HG02610 (cell line): ENCODE results near the gene AMIGO1.
"Not testable (repeated sequence)": the region's sequence is repeated elsewhere in the genome, so short reads cannot be mapped to it uniquely, and the experiment has no call there.

Experiments
- ATAC-seq: cut with Tn5 transposase; IDR thresholded peaks from one replicate; pipeline ENCODE4 v1.9.1; 2021; ENCODE audit warnings: mild to moderate bottlenecking, moderate library complexity; ENCODE audit not compliant: unreplicated experiment

Gene AMIGO1

DNA sequence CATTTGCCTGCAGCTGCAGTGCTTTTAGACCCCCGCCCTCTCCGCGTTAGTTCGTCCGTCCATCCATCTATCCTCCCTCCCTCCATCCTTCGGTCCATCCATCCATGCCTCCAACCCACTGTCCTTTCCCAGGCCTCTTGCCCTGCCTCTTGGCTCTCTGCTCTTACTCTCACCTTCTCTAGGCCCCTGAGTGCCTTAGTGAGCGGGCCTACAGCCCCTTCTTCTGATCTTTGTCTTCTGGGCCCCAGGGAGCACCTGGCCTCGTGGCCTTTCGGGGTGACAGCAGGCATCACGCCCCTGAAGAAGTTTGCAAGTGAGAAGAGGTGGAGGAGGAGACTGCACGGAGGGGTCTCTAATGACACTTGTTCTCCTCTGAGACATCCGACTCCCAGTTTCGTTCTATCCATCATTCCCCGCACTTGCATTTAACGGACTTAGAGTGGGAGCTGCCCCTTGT is 25.0 kb downstream of the AMIGO1 start:
- ATAC-seq, result no peak

DNA sequence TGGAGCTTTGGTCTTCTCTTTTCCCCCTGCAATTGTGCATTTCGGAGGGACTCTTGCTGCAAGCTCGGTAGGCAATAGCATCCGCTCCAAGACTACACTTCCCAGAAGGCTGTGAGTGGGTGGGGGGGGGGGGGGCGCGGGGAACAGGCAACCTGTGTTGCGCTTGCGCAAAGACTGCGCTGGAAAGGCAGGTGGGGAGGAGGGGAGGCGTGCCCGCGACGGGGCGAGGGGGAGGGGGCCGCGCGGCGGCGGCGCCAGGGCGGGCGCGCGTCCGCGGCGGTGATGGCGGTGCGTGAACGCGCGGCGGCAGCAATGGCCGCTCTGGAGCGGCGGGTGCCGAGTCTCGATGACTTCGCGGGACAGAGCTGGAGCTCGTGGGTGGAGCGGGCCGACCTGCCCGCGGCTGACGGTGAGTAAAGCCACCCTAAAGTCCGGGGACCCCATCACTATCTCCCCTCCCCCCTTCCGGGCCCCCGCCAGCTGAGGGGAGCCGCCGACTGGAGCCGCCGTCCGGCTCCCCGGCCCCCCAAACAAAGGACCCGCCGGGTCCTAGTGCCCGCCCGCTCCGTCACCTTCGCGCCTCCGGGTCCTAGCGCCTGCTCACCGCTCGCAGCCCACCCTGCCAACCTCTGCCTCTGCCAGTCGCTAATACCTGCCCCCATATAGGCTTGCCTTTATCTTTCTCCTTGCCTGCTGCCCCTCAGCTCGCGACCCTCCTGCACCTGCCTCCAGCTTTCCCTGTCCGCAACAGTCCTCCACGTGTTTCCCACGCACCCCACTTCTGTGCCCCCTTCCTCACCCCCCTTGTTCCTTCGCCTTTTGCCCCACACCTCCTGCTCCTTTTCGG is 25.6 kb downstream of the AMIGO1 start, which contains the start of gene ATXN7L2:
Gene ATXN7L2, plus strand, starts transcription at position 234 of the 847 bp plus-strand sequence. Its CDS starts 49 bp downstream, at position 283.
- ATAC-seq, result peak; percentile 80

DNA sequence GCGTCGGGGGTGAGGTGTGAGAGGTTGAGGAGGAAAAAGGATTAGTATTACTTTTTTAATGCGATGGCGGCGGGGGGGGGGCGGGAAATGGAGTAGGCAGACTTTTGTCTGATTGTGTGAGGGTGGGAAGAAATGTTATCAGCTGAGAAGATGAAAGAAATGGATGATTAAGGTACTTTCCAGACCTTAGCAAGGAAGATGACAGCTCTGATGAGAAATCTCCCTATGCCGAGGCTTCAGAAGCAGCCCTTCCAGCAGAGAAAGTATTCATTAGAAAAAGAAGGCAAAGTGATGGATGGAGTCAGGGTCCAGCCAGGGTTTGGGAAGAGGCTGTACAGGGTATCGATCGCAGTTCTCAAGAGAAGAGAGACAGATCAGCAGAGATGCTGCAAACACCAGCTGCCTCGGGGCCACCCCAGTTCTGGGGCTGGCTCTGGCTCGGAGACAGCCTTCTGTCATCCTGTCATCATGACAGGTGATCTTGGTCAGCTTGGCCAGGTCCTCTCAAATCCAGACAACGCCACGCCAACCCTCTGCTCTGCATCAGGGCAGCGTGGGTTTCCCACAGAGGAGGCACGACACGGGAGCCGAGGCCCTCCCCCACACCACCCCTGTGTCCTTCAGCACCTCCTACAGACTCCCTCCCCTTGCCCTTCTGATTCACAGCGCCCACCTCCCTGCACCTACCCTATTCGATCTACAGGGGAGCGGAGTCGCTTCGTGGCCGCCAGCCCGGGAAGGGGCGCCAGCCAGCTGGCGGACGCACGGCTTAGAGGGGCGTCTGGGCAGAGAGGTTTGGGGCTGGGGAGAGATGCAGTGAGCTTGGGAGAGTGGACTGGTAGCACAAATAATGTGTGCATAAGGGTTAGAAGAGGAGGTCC is 26.5 kb downstream of the AMIGO1 start:
- ATAC-seq, result peak; percentile 8

DNA sequence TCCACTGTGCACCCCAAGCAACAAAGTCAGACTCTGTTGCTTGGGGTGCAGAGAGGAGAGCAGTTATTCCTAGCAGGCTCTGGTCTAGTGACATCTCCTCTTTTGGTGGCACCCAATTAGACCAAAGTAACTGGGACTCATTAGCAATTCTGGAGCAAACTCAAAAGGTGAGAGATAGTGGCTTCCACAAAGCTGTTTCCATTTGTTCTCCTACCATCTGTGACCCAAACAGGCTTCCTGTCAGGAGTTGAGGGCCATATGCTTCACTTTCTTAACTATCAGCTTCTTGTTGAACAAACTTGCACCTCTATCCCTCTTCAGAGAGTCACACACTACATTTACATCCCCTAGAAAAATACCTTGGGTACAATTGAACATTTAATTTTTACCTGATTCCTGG is 27.3 kb downstream of the AMIGO1 start:
- ATAC-seq, result no peak

DNA sequence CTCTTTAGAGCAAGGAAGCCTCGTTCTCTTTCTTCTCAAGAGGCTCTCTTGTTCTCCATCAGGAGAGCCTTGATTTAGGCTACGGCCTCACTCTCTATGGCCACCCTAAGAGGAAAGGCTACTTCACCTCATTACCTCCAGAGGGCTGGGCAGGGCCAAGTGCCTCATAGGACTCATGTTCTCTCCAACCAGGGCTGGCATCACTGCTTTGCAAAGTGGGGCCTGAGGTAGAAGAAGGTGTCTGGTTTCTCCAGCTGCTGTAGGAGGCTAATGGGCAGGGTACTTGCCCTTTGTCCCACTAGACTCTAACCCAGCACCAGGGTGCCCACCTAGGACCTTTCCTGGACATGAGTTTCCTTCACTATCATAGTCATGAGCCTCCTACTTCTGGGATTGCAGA is 27.9 kb downstream of the AMIGO1 start:
- ATAC-seq, result no peak

DNA sequence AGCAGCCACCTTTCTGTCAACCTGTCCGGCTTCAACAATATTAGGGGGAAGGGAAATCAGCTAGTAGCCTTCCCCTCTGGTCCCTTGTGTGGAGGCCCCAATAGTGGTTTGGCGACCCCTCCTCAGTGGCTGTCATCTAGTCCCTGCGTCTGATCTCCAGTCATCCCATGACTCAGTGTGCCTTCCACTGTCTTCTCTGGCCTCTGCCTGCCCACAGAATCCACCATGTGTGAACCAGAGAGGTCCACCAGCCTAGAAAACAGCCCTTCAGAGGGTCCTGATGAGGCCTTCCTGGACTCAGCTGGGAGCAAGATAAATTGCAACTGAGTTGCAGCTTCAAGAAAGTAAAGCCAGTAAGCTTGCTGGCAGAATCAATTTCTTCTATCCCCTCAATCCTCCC is 29.6 kb downstream of the AMIGO1 start:
- no peak for ATAC-seq

DNA sequence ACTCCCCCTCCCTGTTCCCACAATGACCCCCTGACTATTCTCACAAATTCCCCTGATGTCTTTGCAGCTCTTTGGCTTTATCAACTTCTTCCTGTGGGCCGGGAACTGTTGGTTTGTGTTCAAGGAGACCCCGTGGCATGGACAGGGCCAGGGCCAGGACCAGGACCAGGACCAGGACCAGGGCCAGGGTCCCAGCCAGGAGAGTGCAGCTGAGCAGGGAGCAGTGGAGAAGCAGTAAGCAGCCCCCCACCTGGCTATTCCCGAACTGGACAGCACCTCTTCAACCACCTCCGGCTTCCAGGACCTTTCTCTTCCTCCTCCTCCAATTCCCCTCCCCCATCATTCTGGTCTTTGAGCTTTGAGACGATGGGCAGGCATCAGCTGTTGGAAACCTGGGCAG is 30.2 kb downstream of the AMIGO1 start:
- no peak for ATAC-seq

DNA sequence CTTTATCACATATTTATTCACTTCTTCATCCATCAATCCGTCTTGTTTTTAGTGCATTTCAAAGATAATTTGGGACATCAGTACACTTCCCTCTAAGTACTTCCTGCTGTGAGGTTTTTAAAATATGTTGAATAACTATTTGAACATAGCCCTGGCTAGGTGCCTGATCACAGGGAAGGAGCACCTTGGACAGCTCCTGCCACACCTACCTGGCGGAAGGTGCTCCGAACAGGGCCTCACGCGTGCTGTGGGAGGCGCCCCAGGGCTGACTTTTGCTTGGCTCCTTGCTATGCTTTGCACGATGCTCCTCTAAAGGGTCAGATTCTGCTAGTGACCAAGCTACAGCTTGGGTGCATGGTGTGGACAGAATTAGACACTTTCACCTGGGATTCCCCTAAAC is 30.7 kb downstream of the AMIGO1 start:
- ATAC-seq, result no peak

DNA sequence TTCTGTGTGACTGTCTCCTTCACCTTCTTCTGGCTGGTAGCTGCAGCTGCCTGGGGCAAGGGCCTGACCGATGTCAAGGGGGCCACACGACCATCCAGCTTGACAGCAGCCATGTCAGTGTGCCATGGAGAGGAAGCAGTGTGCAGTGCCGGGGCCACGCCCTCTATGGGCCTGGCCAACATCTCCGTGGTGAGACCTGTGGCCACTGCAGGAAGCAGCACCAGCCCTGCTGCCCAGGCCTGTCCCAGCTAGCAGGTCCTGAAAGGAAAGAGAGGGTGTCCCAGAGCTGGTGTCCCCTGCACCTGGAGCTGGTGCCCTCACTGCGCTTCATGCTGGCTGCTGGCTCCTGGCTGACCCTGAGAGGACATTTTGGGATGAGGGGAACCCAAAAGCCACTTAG is 31.7 kb downstream of the AMIGO1 start:
- no peak for ATAC-seq

DNA sequence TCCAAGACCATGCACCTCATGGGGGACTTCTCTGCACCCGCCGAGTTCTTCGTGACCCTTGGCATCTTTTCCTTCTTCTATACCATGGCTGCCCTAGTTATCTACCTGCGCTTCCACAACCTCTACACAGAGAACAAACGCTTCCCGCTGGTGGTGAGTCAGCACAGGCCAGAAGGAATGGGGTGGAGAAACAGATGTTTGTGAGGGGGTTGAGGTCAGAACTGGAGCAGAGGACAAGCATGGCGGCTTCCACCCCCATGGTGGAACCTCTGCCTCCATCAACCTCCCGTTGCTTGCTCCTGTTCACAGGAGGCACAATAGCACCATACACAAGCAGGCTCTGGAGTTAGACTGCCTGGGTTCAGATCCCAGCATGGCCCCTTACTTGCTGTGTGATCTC is 32.7 kb downstream of the AMIGO1 start:
- ATAC-seq, result no peak

DNA sequence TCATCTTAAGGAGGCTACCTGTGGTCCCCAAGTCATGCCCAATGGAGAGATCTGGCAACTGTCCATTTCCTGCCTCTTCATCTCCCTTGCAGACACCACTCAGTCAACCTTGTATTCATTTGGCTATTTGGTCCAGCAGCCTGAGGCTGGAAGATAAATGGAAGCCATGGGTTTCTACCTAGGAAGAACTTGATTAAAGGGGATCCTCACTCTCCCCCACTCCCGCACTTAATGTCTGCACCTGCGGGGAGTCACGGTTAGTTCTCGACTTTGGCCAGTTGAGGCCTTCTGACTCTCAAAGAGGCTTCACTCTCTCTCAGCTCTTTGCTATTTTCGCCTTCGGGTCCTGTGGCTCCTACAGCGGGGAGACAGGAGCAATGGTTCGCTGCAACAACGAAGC is 34.3 kb downstream of the AMIGO1 start:
- no peak for ATAC-seq

DNA sequence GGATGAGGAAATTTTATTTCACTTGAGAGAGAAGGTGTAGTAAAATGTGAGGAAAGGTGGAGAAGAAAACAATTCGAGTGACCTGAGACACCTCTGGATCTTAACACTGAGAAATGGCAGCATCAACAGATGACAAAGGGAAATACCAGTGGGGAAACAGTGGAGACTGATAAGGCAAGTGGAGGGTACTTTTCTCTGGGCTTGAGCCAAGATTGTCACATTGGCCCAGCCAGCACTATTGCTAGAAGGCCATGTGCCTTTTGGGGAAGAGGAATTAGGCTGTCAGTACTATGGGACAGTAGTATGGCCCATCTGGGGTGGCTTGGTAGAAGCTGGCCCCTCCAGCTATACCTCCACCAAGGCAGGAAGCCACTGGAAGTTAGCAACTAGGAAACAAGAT is 34.8 kb downstream of the AMIGO1 start:
- ATAC-seq, result no peak

DNA sequence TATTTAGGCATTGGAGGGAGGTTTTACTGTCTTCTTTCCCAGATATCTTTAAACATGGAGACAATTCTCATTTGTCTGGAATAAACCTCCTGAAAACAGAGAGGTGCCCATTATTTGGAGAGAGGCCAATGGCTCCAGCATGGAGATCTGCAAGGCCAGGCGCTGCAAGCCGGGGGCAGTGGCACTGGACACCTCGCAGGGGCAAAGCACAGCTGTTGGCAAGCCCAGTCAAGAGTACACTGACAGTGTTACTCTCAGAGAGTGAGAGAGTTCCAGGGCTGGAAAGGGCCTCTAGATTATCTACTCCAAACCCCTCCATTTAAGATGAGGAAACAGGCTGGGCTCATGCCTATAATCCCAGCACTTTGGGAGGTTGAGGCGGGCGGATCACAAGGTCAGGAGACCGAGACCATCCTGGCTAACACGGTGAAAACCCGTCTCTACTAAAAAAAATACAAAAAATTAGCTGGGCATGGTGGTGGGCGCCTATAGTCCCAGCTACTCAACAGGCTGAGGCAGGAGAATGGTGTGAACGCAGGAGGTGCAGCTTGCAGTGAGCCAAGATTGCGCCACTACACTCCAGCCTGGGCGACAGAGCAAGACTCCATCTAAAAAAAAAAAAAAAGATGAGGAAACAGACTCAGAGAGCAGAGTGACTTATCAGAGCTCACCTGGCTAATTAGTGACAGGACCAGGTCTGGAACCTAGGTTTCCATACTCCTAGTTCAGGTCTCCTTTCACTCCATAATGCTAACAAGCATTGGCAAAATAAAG is 36.1 kb downstream of the AMIGO1 start:
- not testable (repeated sequence) for ATAC-seq

DNA sequence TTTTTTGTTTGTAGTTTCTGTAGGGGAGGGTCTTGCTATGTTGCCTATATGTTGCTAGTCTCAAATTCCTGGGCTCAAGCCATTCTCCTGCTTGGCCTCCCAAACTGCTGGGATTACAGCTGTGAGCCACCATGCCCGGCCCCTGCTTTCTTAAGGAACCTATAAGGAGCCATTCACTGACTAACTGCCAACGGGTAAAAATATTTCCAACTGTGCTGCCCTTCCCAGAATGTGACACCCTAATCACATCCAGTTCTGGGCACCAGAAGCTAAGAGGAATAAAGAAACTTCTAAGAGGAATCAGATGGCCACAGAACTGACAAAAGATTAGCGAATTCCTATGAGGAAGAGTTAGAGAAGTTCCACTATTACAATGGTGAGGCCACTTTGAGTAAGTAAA is 36.7 kb downstream of the AMIGO1 start:
- no peak for ATAC-seq

DNA sequence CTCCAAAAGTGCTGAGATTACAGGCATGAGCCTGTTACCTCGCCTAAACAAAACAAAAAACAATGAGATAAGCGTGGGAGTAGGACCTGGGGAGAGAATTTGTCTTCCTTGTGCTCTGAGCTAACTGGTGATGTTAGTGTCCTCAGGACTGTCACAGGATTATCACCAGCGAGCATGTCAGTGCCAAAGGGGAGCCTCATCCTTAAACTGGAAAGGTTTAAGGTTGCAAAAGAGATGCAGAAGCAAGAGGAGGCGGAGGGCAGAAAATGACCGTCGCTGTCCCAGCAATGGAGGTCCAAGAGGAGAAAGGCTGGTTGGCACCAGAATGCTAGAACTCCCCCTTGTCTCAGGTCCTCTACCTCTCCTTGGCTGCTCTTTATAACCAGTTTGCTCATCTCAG is 39.3 kb downstream of the AMIGO1 start:
- no peak for ATAC-seq

DNA sequence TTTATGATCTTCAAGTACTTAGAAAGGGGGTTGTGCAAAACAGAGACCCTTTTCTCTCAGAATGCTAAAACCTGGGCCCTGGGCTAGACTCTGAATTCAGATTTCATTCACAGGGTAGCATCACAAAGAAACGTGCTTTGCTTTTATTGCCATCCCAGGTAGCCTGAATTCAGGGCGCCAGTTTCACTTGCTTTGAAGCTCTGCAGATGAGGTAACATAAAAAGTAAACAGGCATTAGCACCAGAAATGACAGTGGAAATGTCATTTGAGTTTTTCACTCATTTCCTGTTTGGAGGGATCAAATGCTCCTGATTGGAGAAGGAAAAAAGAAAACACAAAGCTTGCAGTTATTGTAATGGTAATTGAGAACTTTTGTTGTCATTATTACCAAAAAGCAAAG is 40.6 kb downstream of the AMIGO1 start:
- ATAC-seq, result no peak

DNA sequence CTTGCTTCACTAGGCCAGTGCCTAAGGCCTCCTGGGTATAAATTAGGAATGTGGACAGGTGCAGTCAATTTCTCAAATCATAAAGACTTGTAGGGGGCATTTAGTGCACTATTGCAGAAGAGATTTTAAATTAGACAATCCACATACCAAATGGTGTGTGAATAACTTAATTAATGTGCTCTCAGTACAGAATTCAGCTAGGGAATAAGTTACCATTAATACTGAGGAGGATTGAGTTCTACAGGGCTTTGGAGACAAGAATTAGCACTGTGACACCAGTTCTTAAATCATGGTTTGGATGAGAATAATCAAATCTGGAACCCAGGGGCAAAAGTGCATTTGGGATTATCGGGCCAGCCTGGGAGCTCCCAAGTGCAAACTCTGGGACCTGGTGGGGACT is 41.5 kb downstream of the AMIGO1 start:
- no peak for ATAC-seq

DNA sequence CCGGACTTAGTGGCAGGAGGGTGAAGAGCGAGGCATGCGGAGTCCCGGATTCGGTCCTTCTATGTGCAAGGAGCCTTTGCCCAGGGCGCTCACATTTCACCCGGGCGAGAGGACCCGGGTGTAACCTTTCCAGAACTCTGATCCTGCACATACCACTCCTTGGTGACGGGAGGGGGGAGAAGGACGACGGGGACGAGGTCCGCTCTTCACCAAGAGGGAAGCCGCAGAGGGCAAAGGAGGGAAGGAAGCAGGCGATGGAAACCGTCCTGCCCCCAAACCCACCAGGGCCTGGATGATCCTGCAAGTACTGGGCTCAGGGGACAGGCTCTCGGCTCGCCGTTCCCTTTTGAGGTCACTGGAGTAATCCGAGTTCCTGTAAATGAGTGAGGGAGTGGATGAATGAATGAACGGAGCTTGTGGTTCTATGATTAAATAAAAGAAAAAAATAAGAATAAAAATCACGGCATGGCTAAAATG is 42.2 kb downstream of the AMIGO1 start:
- no peak for ATAC-seq

DNA sequence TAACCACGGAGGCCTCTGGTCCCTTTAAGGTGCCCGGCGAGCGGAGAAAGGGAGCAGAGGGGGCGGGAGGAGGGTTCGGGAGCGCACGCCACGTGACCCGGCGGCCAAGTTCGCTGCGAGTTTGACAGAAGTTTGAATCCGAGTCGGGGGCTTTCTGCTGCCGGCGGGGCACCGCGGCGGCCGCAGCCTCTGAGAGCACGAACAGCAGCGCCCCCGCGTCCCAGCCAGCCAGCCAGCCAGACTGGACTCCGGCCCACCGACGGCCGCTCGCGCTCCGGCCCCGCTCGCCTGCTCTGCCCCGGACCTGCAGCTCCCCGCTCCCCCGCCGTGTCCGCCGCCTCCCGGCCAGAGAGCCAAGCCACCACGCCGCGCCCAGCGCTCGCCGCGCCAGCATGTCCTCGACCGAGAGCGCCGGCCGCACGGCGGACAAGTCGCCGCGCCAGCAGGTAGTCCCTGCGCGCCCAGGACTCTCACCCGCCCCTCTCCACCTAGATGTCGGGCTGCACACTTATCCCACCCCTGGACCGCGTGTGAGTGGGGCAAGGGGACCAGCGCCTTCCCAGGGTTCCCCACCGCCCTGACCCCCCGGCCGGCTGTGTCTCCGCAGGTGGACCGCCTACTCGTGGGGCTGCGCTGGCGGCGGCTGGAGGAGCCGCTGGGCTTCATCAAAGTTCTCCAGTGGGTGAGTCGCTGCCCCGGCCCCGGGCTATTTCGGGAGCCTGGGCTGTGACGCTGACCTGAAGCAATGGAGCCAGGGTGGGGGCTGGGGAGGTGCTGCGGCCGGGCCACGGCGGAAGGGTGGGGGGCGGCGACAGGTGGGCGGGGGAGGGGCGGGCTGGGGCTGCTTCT is 42.9 kb downstream of the AMIGO1 start, which contains the start of gene SYPL2:
Gene SYPL2, plus strand, starts transcription at position 95 of the 849 bp plus-strand sequence. Its CDS starts 298 bp downstream, at position 393.
- no peak for ATAC-seq

DNA sequence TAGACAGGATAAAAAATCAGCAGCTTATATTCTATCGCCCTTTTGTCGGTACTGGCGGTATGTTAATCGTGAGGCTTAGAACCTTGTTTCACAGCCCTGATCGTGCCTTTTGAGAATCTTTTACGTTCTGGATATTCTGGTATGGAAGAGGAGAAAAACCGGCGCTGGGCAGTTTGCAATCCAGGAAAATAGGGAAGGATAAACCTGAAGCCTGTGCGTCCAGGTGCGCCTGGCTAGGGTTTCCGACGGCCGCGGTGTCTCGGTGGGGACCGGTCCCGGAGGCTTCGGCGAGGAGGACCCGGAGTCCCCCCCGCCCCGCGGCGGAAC is 43.4 kb downstream of the AMIGO1 start:
- ATAC-seq, result no peak
